GM12872 (cell line): ENCODE data around the gene NTHL1.

Experiments used
- CTCF ChIP-seq: IDR thresholded peaks from 3 replicates; pipeline ENCODE4 v1.5.1; 2011; ENCODE audit warnings: low read depth, mild to moderate bottlenecking, low read length, moderate library complexity; ENCODE audit not compliant: insufficient read depth

NTHL1 gene

GRCh38 chr16:2086812-2087747 lies 39.4 kb upstream of the NTHL1 start:
- TF ChIP-seq CTCF: no peak

GRCh38 chr16:2086106-2086742 lies 38.6 kb upstream of the NTHL1 start:
- no peak for TF ChIP-seq CTCF

GRCh38 chr16:2085669-2086068 lies 38.0 kb upstream of the NTHL1 start:
- no peak for TF ChIP-seq CTCF

- TF ChIP-seq CTCF: no peak
Observed at GRCh38 chr16:2084895-2085625, 37.4 kb upstream of the NTHL1 start.

GRCh38 chr16:2083876-2084780 lies 36.5 kb upstream of the NTHL1 start:
- TF ChIP-seq CTCF: no peak

GRCh38 chr16:2083409-2083808 lies 35.8 kb upstream of the NTHL1 start:
- no peak for TF ChIP-seq CTCF

GRCh38 chr16:2082983-2083364 lies 35.3 kb upstream of the NTHL1 start:
- TF ChIP-seq CTCF: no peak
